Right renal cortex interstitium (tissue), 3 donors: Measurements from ENCODE around the gene SLC31A2. TPM values are rescaled to one million over a fixed set of nuclear protein-coding genes. Genes with fewer than 3 reads are reported as not detected.
"Not testable (repeated sequence)": the region's sequence is repeated elsewhere in the genome, so short reads cannot be mapped to it uniquely, and the experiment has no call there.

Experiments
- DNase-seq, 3 donors: peaks; one replicate each; pipeline ENCODE4 v3.0.0-alpha.2; 2013; ENCODE audit warnings: low read depth in 3 of 3, low spot score in 2 of 3
- polyA plus RNA-seq, 3 donors: library from polyadenylated mRNA; unstranded; fragments of 120-200 nt; gene quantifications; one replicate each; pipeline ENCODE4 v1.2.1, GENCODE V29; 2013; ENCODE audit not compliant: insufficient read length in 3 of 3

Gene SLC31A2
- polyA plus RNA-seq, 3 donors = 3.5 to 5.2 (median 4.6) TPM

DNA sequence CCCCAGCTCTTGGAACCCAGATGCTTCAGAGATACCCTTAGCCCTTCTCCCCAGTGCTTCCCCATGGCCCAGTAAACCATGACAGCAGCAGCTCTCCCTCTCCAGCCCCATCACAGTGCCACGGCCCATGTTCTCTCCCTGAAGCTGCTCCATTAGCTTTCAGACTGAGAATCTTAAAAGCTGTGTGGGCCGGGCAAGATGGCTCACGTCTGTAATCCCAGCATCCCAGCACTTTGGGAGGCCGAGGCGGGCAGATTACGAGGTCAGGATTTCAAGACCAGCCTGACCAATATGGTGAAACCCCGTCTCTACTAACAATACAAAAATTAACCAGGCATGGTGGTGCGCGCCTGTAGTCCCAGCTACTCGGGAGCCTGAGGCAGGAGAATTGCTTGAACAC lies 1.2 kb upstream of the SLC31A2 start:
- DNase-seq = not testable (repeated sequence)

DNA sequence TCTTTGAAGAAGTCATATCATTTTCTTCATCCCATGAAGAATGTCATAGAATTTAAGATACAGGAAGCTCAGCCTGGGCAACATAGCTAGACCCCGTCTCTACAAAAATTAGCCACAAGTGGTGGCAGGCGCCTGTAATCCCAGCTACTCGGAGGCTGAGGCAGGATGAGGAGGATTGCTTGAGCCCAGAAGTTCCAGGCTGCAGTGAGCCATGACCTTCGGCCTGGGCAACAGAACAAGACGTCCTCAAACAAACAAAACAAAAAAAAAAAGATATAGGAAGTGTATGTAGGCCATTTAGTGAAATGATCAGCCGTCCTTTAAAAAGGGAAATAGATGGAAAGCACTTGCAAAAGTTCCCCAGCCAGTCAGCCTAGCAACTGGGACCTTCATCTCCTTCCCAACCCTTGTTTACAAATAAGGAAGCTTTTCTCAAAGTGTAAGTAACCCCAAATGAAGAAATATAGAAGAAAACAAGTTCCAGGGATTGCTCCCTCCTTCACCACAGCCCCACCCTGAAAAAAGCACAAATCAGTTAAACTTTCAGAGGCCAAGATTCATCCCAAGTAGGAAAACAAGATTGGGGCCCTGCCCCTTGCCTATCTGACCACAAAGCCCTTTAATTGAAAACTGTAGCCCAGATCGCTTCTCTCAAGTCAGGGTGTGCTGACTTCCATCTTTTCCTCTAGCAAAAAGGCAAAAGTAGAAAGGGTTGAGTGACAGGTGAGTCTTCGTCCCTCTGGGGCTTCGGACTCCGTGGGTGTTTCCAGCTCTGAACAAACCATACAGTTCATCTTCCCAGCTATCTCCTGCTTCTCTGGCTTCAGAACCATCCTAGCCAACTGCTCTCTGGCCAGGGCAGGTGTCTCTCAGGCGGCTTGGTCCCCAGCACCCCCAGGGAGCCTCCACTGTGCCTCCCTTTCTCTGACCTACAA lies 1.2 kb downstream of the SLC31A2 start:
- DNase-seq = no peak

DNA sequence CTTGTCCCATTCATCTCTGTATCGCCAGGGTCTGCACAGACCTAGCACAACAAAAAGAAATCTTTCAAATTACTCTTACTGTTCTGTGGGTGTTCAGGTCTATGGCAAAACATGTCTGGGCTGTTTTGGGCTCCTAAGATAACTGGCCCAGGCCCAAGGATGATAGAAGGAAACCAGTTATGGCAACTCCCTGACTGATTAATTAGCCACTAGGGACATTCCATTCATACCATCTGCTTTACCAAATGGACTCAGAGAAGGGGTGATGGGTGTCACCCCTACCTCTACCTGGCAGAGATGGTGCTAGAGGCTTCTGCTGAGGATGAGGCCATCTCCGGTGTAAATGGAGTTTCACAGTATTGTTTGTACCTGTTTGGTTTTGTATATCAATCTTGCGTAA lies 1.9 kb downstream of the SLC31A2 start:
- no peak for DNase-seq

GRCh38 chr9:113153599-113153998 lies 2.8 kb downstream of the SLC31A2 start:
- no peak for DNase-seq

DNA sequence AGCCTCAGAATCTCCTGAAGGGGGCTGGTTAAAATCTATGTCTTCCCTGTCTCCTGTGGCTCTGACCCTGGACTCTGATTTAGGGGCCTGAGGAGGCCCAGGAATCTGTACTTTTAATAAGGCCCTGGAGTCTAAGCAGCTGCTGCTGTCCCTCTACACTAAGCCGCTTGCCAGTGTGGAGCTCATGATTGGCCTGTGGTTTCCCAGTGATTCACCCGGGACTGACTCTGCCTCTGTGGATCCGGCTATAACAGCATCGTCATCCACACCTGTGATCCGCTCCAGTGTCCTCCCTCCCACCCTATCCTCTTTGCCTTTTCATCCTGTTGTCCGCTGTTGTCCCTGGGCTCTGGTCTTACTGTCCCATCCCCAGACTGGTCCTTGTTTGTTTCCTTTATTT lies 3.7 kb downstream of the SLC31A2 start:
- DNase-seq = no peak

DNA sequence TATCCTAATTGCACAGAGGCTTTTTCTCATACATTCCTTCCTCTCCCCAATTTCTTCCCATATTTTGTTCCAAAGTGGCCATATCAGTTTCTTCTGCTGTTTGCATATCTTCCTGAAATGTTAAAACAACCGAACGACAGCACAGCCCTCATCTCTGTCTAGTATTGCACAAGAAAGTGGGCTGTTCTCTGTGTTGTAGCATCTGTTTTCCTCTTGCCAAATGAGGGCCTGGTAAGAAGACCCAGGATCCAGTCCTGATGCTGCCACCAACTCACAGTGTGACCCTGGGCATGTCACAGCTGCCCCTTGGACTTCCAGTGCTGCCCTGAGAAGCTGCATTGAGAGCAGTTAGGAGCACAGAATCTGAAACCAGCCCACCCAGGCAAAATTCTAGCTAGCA lies 4.1 kb downstream of the SLC31A2 start:
- DNase-seq = no peak

GRCh38 chr9:113155911-113156588 lies 5.2 kb downstream of the SLC31A2 start:
- no peak for DNase-seq

DNA sequence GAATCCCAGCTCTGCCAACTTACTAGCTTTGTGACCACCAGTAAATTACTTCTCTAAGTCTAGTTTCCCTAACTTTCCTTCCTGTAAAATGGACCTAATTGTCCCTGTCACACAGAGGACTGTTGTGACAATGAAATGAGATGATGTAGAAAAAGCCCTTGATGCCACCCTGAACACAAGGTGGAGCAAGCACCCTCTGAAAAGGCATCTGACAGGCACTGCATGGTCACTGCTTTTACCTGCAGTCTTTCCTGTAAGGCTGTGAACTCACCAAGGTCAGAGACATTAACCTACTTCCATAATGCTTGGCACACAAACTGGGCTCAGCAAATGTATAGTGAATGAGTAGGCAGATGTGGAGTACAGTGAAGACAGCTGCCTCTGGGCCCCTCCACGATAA lies 6.1 kb downstream of the SLC31A2 start:
- no peak for DNase-seq

DNA sequence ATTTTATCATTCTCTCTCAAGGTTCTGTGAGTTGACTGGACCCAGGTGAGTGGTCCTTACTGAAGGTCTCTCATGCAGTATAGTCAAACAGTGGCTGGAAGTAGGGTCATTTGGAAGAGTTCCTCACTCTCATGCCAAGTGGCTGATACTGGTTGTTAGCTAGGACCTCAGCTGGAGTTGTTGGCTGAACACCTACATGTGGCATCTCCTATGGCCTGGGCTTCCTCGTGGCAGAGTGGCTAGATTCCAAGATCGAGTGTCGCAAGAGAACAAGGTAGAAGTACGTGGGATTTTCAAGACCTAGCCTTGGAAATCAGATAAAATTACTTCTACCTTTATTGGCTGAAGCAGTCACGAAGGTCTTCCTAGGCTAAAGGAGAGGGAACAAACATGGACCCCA lies 7.6 kb downstream of the SLC31A2 start:
- no peak for DNase-seq

DNA sequence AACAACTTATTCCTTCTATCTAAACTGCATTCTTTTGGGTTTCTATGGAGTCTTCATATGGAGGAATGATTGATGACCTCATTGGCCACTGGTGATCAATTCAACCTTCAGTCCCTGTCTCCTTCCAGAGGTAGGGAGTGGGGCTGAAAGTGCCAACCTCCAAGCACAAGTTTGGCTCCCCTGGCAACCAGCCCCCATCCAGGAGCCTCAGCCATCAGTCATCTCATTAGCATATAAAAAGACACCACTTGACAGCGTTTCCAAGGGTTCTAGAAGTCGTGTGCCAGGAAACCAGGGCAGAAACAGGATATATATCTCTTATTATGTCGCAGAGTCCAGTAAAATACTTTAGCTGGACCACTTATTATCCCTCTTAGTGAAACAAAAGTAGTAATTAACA lies 9.8 kb downstream of the SLC31A2 start:
- DNase-seq = no peak

GRCh38 chr9:113163001-113163400 lies 12.2 kb downstream of the SLC31A2 start:
- DNase-seq = no peak

DNA sequence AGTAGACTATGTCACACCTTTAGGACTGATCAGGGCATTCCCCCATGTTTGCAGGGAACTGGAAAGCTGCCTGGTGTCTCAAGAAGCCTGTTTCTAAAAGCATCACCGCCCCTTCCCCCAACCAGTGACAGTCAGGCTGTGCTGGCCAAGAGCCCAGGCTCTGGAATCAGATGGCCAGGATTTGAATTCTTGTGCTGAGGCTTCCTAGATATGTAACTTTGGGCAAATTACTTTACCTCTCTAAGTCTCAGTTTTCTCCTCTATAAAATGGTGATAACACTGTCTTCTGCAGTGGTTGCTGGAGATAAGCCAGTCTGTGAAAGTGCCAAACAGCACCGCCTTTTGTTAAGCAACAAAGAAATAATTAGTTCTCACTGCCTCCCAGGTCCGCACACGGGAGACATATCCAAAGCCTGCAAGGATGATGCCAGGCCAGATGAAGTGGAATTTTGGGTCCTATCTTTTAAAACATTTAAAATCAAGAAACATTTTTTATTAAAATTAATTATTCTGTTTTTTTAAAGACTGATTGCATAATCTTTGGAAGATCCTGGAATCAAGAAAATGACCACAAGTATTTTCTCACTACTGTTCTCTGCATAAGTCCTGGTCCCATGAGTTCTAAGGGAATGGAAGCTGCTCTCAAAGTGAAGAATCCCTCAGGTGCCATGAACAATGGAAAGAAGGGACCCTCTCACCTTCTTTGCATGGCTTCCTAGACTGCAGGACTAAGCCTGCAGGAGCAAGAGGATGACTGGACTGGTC lies 13.9 kb downstream of the SLC31A2 start:
- DNase-seq = no peak

GRCh38 chr9:113166039-113166438 lies 15.2 kb downstream of the SLC31A2 start:
- no peak for DNase-seq

GRCh38 chr9:113168809-113169208 lies 18.0 kb downstream of the SLC31A2 start:
- no peak for DNase-seq

DNA sequence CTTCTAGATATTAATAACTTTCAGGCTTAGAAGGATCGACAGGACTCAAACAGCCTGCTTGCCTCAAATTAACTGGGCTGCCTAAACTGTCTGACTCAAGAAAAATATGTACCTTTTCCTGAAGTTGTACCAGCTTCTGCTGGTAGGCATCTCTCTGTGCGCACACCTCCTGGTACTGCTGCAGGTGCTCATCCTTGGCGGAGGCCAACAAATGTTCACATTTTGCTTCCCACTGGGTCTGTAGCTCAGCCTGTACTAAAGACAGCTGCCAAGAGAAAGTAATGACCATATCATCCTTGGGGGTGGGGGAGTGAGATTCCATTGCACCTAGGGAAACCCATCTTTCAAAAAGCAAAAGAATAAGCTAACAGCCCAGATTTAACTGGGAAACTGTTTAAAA lies 22.5 kb downstream of the SLC31A2 start:
- no peak for DNase-seq

DNA sequence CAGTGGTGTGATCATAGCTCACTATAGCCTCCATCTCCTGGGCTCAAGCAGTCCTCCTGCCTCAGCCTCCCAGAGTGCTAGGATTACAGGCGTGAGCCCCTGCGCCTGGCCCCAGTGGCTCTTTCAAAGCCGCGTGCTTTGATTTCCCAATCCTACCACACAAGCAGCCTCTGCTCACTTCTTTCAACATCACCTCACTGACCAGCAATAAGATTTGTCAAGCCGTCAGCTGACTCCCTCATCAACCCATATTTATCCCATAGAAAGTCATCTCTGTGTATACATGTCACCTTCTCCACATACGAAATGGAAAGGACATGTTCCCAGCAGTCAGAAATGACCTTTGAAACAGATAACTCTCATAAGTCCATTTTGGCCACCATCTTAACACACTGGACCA lies 26.0 kb downstream of the SLC31A2 start:
- no peak for DNase-seq

GRCh38 chr9:113177251-113177650 lies 26.4 kb downstream of the SLC31A2 start:
- no peak for DNase-seq

DNA sequence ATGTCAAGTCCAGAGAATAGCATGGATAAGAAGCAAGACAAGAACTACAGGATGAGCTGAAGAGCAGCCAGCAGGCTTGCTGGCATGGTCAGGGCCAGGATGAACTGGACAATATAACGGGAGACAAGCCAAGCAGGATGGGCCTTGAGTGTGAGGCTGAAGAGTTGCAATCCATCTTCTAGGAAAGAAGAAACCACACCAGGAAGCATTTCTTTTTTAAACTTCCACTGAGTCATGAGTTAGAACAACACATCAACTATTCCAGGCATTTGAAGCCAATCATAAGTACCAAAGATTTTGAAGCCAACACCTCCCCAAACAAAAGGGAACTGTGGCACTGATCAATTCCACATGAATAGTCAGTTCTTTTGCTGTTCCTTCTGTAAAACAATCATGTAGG lies 27.3 kb downstream of the SLC31A2 start:
- DNase-seq = no peak

- DNase-seq = no peak
Measured at GRCh38 chr9:113179839-113180238, 29.0 kb downstream of the SLC31A2 start.

GRCh38 chr9:113181165-113181564 lies 30.4 kb downstream of the SLC31A2 start:
- no peak for DNase-seq

DNA sequence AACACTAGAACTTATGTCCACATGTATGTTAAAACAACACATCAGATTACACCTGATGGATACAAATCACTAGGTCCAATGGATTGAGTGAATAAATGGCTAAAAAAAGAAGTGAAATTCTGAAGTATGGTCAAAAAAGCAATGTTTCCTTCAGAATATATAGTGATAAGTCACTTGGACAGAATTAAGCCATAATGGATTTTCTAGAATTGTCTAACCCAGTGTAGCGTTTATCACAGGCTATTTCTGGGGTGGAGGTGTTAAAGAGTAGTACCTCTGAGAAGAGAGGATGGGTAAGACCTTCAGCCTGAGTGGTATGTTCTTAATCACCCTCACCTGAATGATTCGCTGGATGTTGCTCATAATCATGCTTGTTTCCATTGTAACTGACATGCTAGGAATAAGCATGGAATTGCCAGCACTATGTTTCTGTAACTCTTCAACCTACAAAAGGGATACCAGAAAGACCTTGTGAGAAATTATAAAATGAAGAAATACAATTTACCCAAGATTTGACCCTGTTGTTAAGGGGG lies 33.2 kb downstream of the SLC31A2 start:
- no peak for DNase-seq
